KMS-11 (cell line): ENCODE results near the gene MDH2.
A peak's percentile ranks its signal among the peaks of the same experiment; 100 is the strongest.
"Not testable (repeated sequence)": the region's sequence is repeated elsewhere in the genome, so short reads cannot be mapped to it uniquely, and the experiment has no call there.

Source experiments
- H2AFZ ChIP-seq: fragments of 200-600 bp; sonication (generic); 2 replicates; pipeline ENCODE4 v1.6.1; 2016; ENCODE audit warnings: antibody characterized with exemption, mixed run types, low read depth
- H3K27ac ChIP-seq: fragments of 200-600 bp; sonication (generic); 2 replicates; pipeline ENCODE4 v1.6.1; 2016; ENCODE audit warnings: mild to moderate bottlenecking, mixed run types
- H3K27me3 ChIP-seq: fragments of 200-600 bp; sonication (generic); 2 replicates; pipeline ENCODE4 v1.6.1; 2017; ENCODE audit warnings: mild to moderate bottlenecking, low read depth, mixed run types, moderate library complexity; ENCODE audit not compliant: insufficient read depth
- H3K36me3 ChIP-seq: fragments of 200-600 bp; sonication (generic); 2 replicates; pipeline ENCODE4 v1.6.1; 2017; ENCODE audit warnings: mild to moderate bottlenecking, mixed run types; ENCODE audit not compliant: insufficient read depth
- H3K4me1 ChIP-seq: fragments of 200-600 bp; sonication (generic); 2 replicates; pipeline ENCODE4 v1.6.1; 2016; ENCODE audit warnings: mild to moderate bottlenecking, low read depth, mixed run types; ENCODE audit not compliant: poor library complexity, severe bottlenecking
- H3K4me2 ChIP-seq: fragments of 200-600 bp; sonication (generic); 2 replicates; pipeline ENCODE4 v1.7.0; 2016; ENCODE audit warnings: mild to moderate bottlenecking, mixed run types
- H3K4me3 ChIP-seq: fragments of 200-600 bp; sonication (generic); IDR thresholded peaks from 2 replicates; pipeline ENCODE4 v1.6.1; 2017; ENCODE audit warnings: low read depth, low read length, mixed read lengths; ENCODE audit not compliant: insufficient read depth
- H3K79me2 ChIP-seq: fragments of 200-600 bp; sonication (generic); 2 replicates; pipeline ENCODE4 v1.6.1; 2016; ENCODE audit warnings: low read depth, mixed run types; ENCODE audit not compliant: insufficient read depth
- H3K9ac ChIP-seq: fragments of 200-600 bp; sonication (generic); 2 replicates; pipeline ENCODE4 v1.6.1; 2016; ENCODE audit warnings: mild to moderate bottlenecking, mixed run types
- H4K20me1 ChIP-seq: fragments of 200-600 bp; sonication (generic); 2 replicates; pipeline ENCODE4 v1.6.1; 2016; ENCODE audit warnings: mild to moderate bottlenecking, mixed run types; ENCODE audit not compliant: insufficient read depth
- CTCF ChIP-seq: fragments of 200-600 bp; sonication (generic); conservative IDR thresholded peaks from 2 replicates; pipeline ENCODE4 v1.6.1; 2017; ENCODE audit warnings: low read depth, mild to moderate bottlenecking, antibody characterized with exemption, low read length, moderate library complexity, mixed read lengths

Gene MDH2

GRCh38 chr7:76050545-76050944 lies 2.6 kb downstream of the MDH2 start:
- TF ChIP-seq CTCF, result no peak
- Histone ChIP-seq H3K4me2 (peak overlapping the region; percentile 3; the same call in 1 of the 2 replicates), H3K27me3 (no peaks in the 10 kb centered on the region), H4K20me1 (peaks cover 11% of the 10 kb centered on the region; the same call in 1 of the 2 replicates), H3K9ac (no peak overlapping the region), H3K4me1 (peaks cover 26% of the 10 kb centered on the region), H2AFZ (no peak overlapping the region), H3K79me2 (peaks cover 98% of the 10 kb centered on the region), H3K4me3 (no peak overlapping the region), H3K36me3 (peaks cover 13% of the 10 kb centered on the region; the same call in 1 of the 2 replicates), H3K27ac (no peak overlapping the region)

- H3K27ac ChIP-seq, result no peak overlapping the region
- peaks cover 11% of the 10 kb centered on the region; the same call in 1 of the 2 replicates for H4K20me1 ChIP-seq
- no peak overlapping the region for H2AFZ ChIP-seq
- no peak overlapping the region for H3K9ac ChIP-seq
- H3K36me3 ChIP-seq, result peaks cover 13% of the 10 kb centered on the region; the same call in 1 of the 2 replicates
- no peak overlapping the region for H3K4me3 ChIP-seq
- TF ChIP-seq CTCF, result no peak
- no peak overlapping the region for H3K4me2 ChIP-seq
- peaks cover 90% of the 10 kb centered on the region for H3K79me2 ChIP-seq
- peaks cover 26% of the 10 kb centered on the region for H3K4me1 ChIP-seq
- no peaks in the 10 kb centered on the region for H3K27me3 ChIP-seq
These were observed 3.9 kb downstream of the MDH2 start for GRCh38 chr7:76051840-76052239.

- peaks cover 11% of the 10 kb centered on the region; the same call in 1 of the 2 replicates for H4K20me1 ChIP-seq
- H3K4me1 ChIP-seq, result peaks cover 26% of the 10 kb centered on the region
- not testable (repeated sequence) for H3K4me3 ChIP-seq, H3K4me2 ChIP-seq, H3K27ac ChIP-seq, H3K9ac ChIP-seq, H3K27me3 ChIP-seq, H2AFZ ChIP-seq
- H3K36me3 ChIP-seq, result peaks cover 16% of the 10 kb centered on the region; the same call in 1 of the 2 replicates
- H3K79me2 ChIP-seq, result peaks cover 82% of the 10 kb centered on the region
These were observed 4.8 kb downstream of the MDH2 start for GRCh38 chr7:76052681-76053080.

GRCh38 chr7:76053461-76053860 lies 5.6 kb downstream of the MDH2 start:
- Histone ChIP-seq H4K20me1 (peaks cover 11% of the 10 kb centered on the region; the same call in 1 of the 2 replicates), H3K9ac (no peak overlapping the region), H3K27me3 (no peaks in the 10 kb centered on the region), H3K4me3 (no peak overlapping the region), H3K4me1 (peaks cover 26% of the 10 kb centered on the region), H3K27ac (no peak overlapping the region), H3K4me2 (no peak overlapping the region), H3K79me2 (peaks cover 74% of the 10 kb centered on the region), H2AFZ (no peak overlapping the region), H3K36me3 (peaks cover 18% of the 10 kb centered on the region; the same call in 1 of the 2 replicates)
- no peak for TF ChIP-seq CTCF
